Occipital lobe (tissue), 2 donors: ENCODE data around the gene OR2D2. TPM values are rescaled to one million over a fixed set of nuclear protein-coding genes. Genes with fewer than 3 reads are reported as not detected.
"Not testable (repeated sequence)": the region's sequence is repeated elsewhere in the genome, so short reads cannot be mapped to it uniquely, and the experiment has no call there.

Experiments
- DNase-seq: peaks from one replicate; lab custom pipeline; 2025; lab: John Stamatoyannopoulos, UW
- total RNA-seq: library from RNA; depleted of rRNA; stranded (reverse); fragments of >200 nt; gene quantifications from one replicate; pipeline ENCODE4 v1.2.3, GENCODE V29; 2014

OR2D2 gene, protein sequence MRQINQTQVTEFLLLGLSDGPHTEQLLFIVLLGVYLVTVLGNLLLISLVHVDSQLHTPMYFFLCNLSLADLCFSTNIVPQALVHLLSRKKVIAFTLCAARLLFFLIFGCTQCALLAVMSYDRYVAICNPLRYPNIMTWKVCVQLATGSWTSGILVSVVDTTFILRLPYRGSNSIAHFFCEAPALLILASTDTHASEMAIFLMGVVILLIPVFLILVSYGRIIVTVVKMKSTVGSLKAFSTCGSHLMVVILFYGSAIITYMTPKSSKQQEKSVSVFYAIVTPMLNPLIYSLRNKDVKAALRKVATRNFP
- 0.31 TPM for total RNA-seq

DNA sequence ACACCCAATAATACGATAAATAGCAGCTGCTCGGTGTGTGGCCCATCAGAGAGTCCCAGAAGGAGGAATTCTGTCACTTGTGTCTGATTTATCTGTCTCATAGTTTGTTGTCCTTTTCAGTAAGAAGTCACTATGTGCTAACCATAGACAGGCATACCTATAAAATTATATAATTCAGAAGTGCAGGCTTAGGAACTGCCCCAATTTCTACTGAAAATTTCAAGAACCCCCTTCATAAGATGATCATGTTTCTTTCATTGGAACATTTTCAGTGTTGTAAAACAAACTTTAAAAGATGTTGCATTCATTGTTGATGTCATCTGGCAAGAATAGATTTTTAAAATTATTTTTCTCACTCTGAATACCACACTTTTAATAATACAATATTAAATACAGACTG lies at the start of gene OR2D2:
Gene OR2D2 (minus strand): TSS at position 101 of the 400 bp plus-strand sequence. CDS start 0 bp downstream, at position 101.
- DNase-seq, result no peak

DNA sequence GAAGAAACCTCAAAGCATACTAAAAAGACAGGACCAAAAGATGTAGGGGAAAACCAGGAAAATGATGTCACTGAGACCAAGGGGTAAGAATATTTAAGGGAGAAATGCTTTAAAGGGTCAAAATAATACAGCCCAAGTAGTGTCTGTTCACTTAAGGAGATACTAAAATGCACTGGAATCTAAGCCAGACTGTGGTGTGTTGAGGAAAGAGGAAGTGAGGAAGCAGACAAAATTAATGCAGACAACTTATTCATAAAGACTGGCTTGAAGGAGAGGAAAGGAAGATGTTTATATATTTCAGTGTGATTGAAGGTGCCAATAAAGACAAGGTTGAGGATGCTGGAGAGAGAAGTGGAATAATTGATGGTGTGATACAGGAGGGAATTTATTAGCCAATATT lies 49.7 kb upstream of the OR2D2 start:
- DNase-seq, result no peak

DNA sequence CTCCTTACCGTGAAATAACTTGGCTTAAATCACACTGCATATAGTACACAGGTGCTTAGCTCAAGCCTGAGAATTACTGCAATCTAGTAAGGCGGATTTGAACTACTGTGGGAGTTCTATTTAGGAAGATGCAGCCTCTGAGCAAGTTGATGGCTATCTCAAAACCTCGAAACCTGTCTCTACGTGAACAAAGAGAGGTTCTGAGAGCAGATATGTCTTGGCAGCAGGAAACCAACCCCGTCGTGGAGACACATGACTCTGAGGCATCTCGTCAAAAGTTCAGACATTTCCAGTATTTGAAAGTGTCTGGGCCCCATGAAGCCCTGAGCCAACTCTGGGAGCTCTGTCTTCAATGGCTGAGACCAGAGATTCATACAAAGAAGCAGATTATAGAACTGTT lies 39.8 kb upstream of the OR2D2 start:
- no peak for DNase-seq

DNA sequence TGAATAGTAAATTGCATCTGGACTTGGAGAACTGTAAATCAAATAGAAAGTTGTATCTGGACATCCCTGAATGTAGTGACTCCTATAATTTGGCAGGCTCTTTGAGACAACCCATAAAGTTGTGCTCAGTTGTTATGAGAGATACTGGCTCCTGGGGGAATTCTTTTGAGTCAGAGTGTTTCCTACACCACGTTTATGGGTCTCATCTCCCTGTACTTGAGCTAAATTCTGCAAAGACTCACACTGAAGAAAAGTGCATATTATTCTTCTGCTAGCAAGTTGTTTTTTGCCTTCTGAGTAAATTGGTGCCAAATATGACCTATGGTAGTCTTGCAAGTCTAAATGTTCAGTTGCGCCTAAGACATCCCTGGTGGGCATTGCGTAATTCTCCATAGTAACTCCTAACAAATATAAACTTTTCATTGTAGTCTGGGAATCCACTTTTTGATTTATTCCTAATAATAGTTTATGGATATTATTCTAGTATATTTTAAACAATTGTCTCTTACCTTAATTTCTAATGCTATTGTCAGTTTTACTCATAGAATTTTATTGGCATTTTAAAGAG lies 38.9 kb upstream of the OR2D2 start:
- no peak for DNase-seq

DNA sequence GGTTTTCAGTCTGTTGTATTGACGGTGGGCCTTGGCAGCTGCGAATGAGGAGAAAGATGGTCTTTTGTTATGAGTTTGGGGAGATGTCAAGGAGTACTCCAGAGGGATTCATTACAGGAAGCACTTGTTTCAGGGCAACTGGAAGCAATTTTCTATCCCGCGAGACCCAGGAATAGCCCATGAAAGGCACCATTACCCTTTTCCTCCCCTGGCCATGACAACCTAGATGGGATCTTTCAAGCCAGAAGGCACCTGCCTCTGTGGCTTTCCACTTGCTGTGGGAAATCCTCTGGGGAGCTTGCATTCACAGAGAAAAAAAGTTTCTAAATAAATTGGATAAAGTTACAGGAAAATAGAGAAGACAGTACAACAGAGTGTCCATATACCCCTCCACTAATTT lies 36.6 kb upstream of the OR2D2 start:
- DNase-seq, result no peak

DNA sequence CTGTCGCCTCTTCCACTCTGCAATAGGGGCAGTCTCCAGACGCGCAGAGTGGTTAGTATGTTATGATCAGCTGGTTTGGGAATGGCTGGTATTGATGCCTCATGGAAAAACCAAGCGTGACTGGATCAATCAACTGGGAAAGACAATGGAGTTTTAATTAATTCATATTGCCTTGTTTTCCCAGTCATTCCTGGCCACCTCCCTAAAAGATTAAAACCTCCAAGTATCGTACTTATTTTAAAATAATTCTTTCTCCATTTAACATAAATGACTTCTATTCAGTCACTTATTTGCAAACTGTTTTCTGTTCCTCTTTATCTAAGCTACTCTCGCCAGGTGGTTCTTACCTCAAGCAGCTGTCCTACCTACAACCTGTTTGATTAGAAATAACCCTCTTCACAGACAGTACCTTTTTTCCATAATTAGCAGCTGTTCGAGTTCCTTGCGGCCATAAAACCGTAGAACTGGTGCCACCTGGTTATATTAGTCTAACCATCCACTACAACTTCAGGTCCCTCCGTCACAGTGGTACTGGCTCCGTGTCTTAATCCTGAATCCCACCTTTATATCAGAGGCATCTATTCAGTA lies 34.8 kb upstream of the OR2D2 start:
- no peak for DNase-seq

DNA sequence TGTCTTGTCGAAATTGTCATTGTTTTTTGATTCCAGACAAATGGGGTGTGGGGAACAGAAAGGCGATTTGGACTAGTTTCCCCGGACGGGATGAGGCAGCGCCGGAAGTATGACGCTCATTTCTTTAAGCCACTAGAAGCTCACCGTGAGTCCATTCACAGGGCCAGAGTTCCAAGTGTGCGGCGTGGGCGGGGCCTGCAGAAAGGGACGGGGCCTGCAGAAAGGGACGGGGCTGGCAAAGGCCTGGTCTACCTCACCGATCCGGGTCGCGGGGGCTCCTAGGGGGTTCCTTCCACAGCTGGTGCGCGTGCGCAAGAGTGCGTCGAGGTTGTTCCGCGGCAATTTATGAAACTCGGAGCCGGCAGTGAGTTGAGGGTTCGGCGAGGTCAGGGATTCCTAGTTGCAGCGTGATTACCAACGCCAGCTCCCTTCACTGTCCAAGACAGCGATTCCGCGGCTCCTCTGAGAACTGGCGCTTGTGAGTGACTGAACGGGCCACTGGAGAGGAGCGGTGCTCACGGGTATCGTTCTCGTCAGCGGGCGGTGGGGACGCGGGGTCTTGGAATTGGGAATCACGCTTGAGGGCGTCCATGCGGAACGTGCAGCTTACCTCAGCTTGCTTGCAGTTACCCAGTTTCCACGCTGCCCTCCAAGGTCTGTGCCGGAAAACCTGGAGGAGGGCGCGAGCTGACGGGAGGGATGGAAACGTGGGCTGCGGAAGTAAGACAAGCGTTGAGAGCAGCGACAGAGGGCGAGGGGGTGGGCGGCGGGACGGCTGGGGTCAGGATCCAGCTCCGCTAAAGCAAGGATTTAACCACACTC lies 34.1 kb upstream of the OR2D2 start, which contains the start of gene ZNF215:
Gene ZNF215 (plus strand): TSS at position 219 of the 822 bp plus-strand sequence. CDS start 5,847 bp downstream, outside the sequence.
- peak; percentile 67 for DNase-seq

DNA sequence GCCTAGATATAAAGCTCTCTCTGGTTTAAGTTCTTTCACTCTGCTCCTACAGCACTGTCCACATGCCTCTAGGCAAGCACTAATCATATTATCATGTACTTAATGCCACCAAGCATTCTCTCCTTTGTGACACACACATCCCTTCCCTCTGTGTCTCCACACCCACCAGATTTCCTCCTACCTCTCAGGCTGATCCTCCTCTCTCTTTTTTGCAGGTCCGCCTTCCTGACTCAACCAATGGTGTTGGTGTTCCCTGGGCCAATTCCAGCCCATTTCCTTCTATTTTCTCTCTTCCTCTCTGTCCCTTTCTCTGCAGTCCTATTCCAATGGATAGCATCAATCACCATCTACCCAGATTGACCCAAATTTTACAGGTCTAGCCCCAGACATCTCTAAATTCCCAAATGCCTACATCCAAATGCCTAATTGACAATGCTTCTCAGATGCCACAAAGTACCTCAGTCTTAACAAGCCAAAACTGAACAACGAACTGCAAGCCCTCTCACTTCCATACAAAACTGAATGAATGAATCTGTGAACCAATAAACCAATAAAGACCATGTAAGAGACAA lies 33.4 kb upstream of the OR2D2 start:
- no peak for DNase-seq

DNA sequence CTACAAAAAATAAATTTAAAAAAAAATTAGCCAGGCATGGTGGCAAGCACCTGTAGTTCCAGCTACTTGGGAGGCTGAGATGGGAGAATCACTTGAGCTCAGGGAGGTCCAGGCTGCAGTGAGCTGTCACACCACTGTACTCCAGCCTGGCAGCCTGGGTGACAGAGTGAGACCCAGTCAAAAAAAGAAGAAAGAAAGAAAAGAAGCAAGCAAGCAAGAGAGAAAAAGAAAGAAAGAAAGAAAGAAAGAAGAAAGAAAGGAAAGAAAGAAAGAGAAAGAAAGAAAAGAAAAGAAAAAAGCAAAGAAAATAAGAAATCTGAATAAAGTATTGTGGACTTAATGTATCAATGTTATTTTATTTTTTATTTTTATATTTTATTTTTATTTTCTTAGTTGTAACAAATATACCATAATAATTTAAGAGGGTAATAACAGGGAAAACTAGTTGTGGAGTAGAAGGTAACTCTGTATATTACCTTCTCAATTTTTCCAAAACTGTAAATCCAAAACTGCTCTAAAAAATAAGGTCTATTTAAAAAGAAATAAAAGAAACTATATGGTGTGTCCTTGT lies 32.8 kb upstream of the OR2D2 start:
- DNase-seq, result no peak

DNA sequence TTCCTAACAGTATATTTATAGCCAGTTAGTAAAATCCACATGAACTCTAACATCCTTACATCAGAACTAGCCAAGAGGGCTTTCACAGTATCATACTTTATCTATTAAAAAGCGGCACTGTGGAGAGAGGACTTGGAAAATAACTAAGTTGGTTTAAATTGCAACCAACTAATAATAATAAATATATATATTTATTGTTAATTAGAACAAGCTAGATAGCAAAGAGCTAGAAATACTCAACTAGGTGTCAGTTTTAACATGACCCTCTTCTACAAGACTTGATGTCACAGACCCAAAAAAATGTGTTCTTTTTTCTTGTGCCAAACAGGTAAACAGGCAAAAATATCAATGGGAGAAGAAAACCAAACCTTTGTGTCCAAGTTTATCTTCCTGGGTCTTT lies 28.4 kb upstream of the OR2D2 start, which contains the start of gene OR2D3:
Gene OR2D3 (plus strand): TSS at position 301 of the 400 bp plus-strand sequence. CDS start 0 bp downstream, at position 301.
- DNase-seq, result no peak

DNA sequence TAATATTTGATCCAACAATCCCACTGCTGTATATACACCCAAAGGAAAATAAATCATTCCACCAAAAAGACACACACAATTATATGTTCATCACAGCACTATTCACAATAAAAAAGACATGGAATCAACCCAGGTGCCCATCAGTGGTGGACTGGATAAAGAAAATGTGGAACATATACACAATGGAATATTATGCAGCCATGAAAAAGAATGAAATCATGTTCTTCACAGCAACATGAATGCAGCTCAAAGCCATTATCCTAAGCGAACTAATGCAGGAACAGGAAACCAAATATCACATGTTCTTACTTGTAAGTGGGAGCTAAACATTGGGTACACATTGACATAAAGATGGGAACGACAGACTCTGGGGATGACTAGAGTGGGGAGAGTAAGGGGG lies 27.4 kb upstream of the OR2D2 start:
- no peak for DNase-seq

DNA sequence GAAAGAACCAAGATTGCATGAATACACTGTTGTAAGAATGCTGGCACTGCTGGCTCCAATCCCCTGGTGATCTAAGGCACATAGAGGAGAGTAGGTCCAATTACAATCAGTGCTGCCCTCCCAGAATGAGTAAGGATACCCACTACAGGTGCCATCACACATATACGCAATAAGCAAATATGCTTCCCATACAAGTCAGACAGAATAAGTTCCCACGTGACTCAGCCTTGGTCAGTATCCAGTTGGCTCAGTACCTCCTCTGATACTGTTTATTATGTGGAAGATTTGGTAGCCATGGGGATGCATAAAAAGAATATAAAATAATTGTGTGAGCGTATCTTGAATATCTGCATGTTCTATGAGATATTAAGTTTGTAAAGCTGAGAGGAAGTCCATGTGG lies 19.6 kb upstream of the OR2D2 start:
- no peak for DNase-seq

DNA sequence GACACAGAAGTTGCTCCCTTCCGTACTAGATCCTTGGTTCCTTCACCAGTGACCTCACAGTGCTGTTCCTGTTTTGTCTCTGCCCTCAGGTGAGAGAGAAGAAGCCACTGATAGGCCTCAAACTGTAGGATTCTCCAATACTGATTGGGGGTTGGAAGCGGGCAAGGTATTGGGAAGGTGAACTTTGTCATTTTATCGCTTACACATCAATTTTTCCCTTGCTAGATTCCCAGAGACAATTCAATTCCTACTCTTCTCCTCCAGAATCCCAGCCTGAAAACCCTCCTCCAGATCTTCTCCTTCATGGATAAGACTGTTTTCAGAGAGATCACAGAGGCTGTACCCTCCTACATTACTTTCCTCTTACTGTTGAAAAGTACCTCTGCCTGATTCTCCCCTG lies 19.1 kb upstream of the OR2D2 start:
- no peak for DNase-seq

DNA sequence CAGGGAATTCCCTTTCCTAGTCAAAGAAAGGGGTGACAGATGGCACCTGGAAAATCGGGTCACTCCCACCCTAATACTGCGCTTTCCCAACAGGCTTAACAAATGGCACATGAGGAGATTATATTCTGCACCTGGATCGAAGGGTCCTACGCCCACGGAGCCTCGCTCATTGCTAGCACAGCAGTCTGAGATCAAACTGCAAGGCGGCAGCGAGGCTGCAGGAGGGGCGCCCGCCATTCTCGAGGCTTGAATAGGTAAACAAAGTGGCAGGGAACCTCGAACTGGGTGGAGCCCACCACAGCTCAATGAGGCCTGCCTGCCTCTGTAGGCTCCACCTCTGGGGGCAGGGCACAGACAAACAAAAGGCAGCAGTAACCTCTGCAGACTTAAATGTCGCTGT lies 12.5 kb upstream of the OR2D2 start:
- DNase-seq, result not testable (repeated sequence)

DNA sequence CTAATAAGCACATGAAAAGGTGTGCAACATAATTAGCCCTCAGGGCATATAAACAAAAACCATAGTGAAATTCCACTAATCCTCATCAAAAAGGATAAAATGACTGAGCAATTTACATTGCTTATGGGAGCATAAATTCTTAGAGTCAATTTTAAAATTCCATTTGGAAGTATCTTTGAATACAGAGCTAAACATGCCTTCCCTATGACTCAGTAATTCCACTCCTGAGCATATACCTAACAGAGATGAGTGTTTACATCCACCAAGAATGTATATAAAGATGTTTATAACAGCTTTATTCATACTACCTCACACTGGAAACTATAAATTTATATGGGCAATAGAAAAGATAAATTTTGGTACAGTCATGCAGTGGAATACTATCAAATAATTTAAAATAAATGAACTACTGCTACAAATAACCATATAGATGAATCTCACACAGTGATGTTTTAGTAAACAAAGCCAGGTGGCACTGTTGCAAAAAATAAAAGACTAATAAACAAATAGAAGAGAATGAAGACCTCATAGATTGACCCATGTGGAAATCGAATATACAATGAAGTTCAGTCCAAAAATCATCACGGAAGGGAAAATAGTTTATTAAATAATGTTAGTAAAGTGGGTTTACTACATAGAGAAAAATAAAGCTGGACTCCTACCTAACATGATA lies 8.2 kb upstream of the OR2D2 start:
- no peak for DNase-seq

DNA sequence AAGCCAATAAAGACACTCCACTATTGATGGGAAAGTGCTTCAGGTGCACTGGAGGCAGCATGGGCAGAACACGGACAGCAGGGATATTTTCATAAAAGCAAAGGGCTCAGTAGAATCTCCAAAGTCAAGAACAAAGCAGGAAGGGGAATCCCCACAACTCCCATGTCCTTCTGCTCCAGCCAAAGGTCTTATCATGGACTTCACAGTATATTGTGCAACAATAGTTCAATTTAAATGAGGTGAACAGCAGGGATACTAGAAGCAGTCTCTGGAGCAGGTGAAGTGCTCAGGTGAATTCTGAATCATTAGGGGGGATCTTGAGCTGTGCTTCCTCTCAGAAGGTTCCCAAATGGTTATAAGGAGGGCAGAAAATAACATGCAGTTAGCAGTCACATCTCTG lies 6.6 kb upstream of the OR2D2 start:
- DNase-seq, result no peak

DNA sequence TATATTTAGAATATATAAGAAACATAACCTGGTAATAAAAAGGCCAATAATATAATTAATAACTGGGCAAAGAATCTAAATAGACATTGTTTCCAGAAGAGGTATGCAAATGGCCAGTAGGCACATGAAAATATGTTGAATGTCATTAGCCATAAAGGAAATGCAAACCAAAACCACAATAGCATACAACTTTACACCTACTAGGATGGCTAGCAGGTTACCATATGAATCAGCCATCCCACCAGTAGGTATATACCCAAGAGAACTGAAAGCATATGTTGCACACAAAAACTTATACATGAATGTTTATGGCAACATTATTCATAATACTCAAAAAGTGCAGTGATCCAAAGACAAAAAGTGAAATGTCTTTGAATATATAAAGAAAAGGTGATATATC lies 2.7 kb upstream of the OR2D2 start:
- DNase-seq, result no peak

DNA sequence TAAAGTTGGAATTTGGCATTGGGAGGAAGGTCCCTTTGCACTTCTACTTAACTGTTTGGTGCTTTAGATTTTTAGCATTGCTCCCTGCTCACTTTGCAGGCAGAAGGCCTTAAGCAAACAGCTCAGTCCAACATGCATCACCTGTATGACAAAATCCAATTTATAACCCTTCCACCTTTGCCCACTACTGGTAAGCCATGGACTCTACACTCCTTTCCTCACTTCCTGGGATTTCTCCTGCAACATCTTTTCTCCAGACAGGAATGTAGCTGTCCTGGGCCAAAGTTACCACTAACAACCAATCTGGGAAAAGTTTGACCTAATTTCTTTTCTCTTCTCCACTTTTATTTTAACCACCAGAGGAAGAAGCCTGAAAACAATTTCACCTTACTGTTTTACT lies 1.8 kb upstream of the OR2D2 start:
- no peak for DNase-seq

DNA sequence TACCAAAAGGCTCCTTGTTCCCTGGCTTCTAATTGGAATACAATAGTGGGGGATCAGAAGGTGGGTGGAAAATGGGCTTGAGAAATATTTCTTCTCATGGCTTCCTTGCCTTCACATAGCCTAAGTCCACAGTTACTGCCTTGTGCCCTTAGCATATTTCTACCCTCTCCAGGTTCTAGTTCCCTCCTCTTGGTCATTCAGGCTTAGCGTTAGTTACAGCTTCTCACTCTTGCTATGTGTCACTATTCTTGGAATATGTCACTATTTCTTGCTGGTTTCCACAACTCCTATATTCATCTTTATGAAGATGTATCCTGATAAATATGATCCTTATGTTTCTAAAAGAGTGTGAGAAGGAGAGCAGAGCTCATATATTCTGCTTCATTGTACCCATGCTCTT lies 2.5 kb downstream of the OR2D2 start:
- DNase-seq, result no peak

DNA sequence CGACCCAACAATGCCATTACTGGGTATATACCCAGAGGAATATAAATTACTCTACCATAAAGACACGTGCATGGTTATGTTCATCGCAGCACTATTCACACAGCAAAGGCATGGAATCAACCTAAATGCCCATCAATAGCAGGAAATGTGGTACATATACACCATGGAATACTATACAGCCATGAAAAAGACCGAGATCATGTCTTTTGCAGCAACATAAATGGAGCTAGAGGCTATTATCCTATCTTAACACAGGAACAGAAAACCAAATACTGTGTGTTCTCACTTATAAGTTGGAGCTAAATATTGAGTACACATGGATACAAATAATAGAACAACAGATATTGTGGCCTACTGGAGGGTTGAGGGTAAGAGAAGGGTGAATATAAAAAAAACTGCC lies 3.5 kb downstream of the OR2D2 start:
- DNase-seq, result no peak

DNA sequence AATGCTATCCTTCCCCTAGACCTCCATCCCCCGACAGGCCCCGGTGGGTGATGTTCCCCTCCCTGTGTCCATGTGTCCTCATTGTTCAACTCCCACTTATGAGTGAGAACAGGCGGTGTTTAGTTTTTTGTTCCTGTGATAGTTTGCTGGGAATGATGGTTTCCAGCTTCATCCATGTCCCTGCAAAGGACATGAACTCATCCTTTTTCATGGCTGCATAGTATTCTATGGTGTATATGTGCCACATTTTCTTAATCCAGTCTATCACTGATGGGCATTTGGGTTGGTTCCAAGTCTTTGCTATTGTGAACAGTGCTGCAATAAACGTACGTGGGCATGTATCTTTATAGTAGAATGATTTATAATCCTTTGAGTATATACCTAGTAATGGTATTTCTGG lies 4.6 kb downstream of the OR2D2 start:
- not testable (repeated sequence) for DNase-seq
